K562 (cell line): Measurements from ENCODE around the gene IRF8. TPM values are rescaled to one million over a fixed set of nuclear protein-coding genes. Genes with fewer than 3 reads are reported as not detected.

ENCODE experiments used
- ATAC-seq: fragments of 200-7000 bp; cut with Tn5 transposase; 3 replicates; pipeline ENCODE4 v1.9.1; 2020; ENCODE audit warnings: moderate library complexity
- BruUV-seq: library from RNA; stranded (reverse); fragments of 400-500 nt; replicated peaks from 2 replicates; lab custom pipeline; 2021; lab: Mats Ljungman, UMichigan
- CTCF ChIA-PET: fragments of 300-600 bp; formaldehyde crosslinking; extraction: SDS; loops from one replicate; lab custom pipeline; 2021; ENCODE audit warnings: low intra/inter-chr PET ratio; lab: Yijun Ruan, JAX
- POLR2A ChIA-PET: fragments of 300-600, 350-650 bp; sonication (Branson Sonifier 250); formaldehyde crosslinking; extraction: SDS; loops from one replicate; lab custom pipeline; 2021; ENCODE audit warnings: antibody characterized with exemption, inconsistent platforms; lab: Yijun Ruan, JAX
- DNase-seq, 4 experiments: peaks; one replicate each; pipeline versions ENCODE4 v3.0.0 to v3.0.0-alpha.2; 2011 to 2018; ENCODE audit warnings: low spot score in 3 of 4, mixed read lengths in 3 of 4; ENCODE audit errors: extremely low read depth in 1 of 4
- FAIRE-seq: peaks from 2 replicates; lab custom pipeline; 2011; peaks lifted over from hg19 to GRCh38; lab: Jason Lieb, UNC
- H2AFZ ChIP-seq: 2 replicates; pipeline ENCODE4 v1.6.0; 2011; ENCODE audit warnings: low read depth, low read length, control low read depth, inconsistent platforms
- H3K27ac ChIP-seq: fragments of 200-600 bp; 3 replicates; pipeline ENCODE4 v1.8.0; 2011; ENCODE audit warnings: low read depth, mild to moderate bottlenecking, control low read depth, inconsistent platforms, low read length, moderate library complexity, mixed read lengths; ENCODE audit errors: extremely low read depth
- H3K27me3 ChIP-seq, 2 experiments: fragments of 300-600 bp in 1 of 2; 2 replicates in 1 of 2; 3 replicates in 1 of 2; pipeline versions ENCODE4 v1.6.0 to v1.8.0; 2011; ENCODE audit warnings: inconsistent platforms in 2 of 2, low read length in 2 of 2, mild to moderate bottlenecking in 1 of 2, mixed read lengths in 1 of 2, moderate library complexity in 1 of 2; ENCODE audit not compliant: control insufficient read depth in 2 of 2, insufficient read depth in 2 of 2
- H3K36me3 ChIP-seq: fragments of 300-600 bp; 3 replicates; pipeline ENCODE4 v1.8.0; 2011; ENCODE audit warnings: mild to moderate bottlenecking, low read length, inconsistent platforms; ENCODE audit not compliant: control insufficient read depth, insufficient read depth
- H3K4me1 ChIP-seq, 2 experiments: fragments of 200-600 bp in 1 of 2; replicated peaks in 1 of 2; 2 replicates in 1 of 2; 3 replicates in 1 of 2; pipeline versions ENCODE4 v1.5.1 to v1.8.0; 2011; ENCODE audit warnings: inconsistent platforms in 2 of 2, low read length in 2 of 2, mild to moderate bottlenecking in 1 of 2, mixed read lengths in 1 of 2, moderate library complexity in 1 of 2; ENCODE audit not compliant: control insufficient read depth in 2 of 2, insufficient read depth in 2 of 2
- H3K4me2 ChIP-seq: 2 replicates; pipeline ENCODE4 v1.6.1; 2011; ENCODE audit warnings: low read length, control low read depth, inconsistent platforms, mixed read lengths; ENCODE audit not compliant: insufficient read depth
- H3K4me3 ChIP-seq: fragments of 200-600 bp; sonication (generic), shearing (Covaris generic); 2 replicates; pipeline ENCODE4 v1.5.1; 2016; ENCODE audit warnings: control low read depth, inconsistent platforms
- H3K79me2 ChIP-seq: fragments of 200-600 bp; 3 replicates; pipeline ENCODE4 v1.8.0; 2011; ENCODE audit warnings: low read length, inconsistent platforms; ENCODE audit not compliant: control insufficient read depth, insufficient read depth
- H3K9ac ChIP-seq, 2 experiments: 2 replicates each; pipeline versions ENCODE4 v1.6.0 to v1.6.1; 2011; ENCODE audit warnings: low read depth in 2 of 2, low read length in 2 of 2, control low read depth in 1 of 2, inconsistent platforms in 1 of 2, mild to moderate bottlenecking in 1 of 2, mixed read lengths in 1 of 2; ENCODE audit not compliant: insufficient read depth in 1 of 2
- H3K9me1 ChIP-seq: one replicate; pipeline ENCODE4 v1.6.0; 2011; ENCODE audit warnings: inconsistent platforms, mild to moderate bottlenecking, low read length, moderate library complexity; ENCODE audit not compliant: control insufficient read depth, insufficient read depth
- H3K9me3 ChIP-seq: replicated peaks from 2 replicates; pipeline ENCODE4 v1.5.1; 2011; ENCODE audit warnings: low read depth, low read length, inconsistent platforms; ENCODE audit not compliant: control insufficient read depth, insufficient read depth
- H4K20me1 ChIP-seq: replicated peaks from 2 replicates; pipeline ENCODE4 v1.6.1; 2011; ENCODE audit warnings: low read length, inconsistent platforms, mixed read lengths; ENCODE audit not compliant: control insufficient read depth, insufficient read depth
- BMI1 ChIP-seq: fragments of 150-350 bp; IDR thresholded peaks from 2 replicates; pipeline ENCODE4 v1.6.1; 2014; ENCODE audit warnings: low read length
- E2F5 ChIP-seq: sonication (generic); formaldehyde crosslinking; IDR thresholded peaks from 2 replicates; pipeline ENCODE4 v1.8.0; 2022; ENCODE audit warnings: mild to moderate bottlenecking, missing genetic modification reagents
- GTF3C2 ChIP-seq: IDR thresholded peaks from 3 replicates; pipeline ENCODE4 v1.6.1; 2011; ENCODE audit warnings: borderline replicate concordance, mild to moderate bottlenecking, moderate library complexity; ENCODE audit not compliant: insufficient read length; ENCODE audit errors: extremely low read depth
- YY1 ChIP-seq, 3 experiments: IDR thresholded peaks; 2 replicates each; pipeline ENCODE4 v1.6.1; 2011; ENCODE audit warnings: low read length in 2 of 3, mild to moderate bottlenecking in 2 of 3, moderate library complexity in 2 of 3, borderline replicate concordance in 1 of 3, control low read depth in 1 of 3, low read depth in 1 of 3; ENCODE audit not compliant: insufficient read depth in 3 of 3, insufficient replicate concordance in 2 of 3, control insufficient read depth in 1 of 3, insufficient read length in 1 of 3; ENCODE audit errors: extremely low read depth in 1 of 3
- ZNF274 ChIP-seq: IDR thresholded peaks from 2 replicates; pipeline ENCODE4 v1.6.1; 2011; ENCODE audit warnings: low read depth, mild to moderate bottlenecking, low read length, moderate library complexity, borderline replicate concordance
- ZNF318 ChIP-seq, 2 experiments: fragments of 450-650 bp; IDR thresholded peaks; 2 replicates each; pipeline ENCODE4 v1.6.1; 2016; ENCODE audit warnings: mild to moderate bottlenecking in 2 of 2, borderline replicate concordance in 1 of 2, low read depth in 1 of 2, moderate library complexity in 1 of 2
- ZNF780A ChIP-seq: fragments of 250-450 bp; sonication (Bioruptor Pico); IDR thresholded peaks from 2 replicates; pipeline ENCODE4 v1.5.0; 2021; ENCODE audit warnings: mild to moderate bottlenecking
- WGBS: fragments of 100-300 bp; shearing (Covaris generic); methylation state at CpG from one replicate; pipeline ENCODE4 v1.1.6; 2016; ENCODE audit warnings: low coverage, mixed read lengths; ENCODE audit not compliant: insufficient coverage; ENCODE audit errors: missing lambda C conversion rate; 5-methylcytosine and 5-hydroxymethylcytosine counted together
- in situ Hi-C: fragments of 300-500 bp; cut with MboI; formaldehyde crosslinking; loops from 4 replicates; pipeline ENCODE4 v1.15.0; 2018; ENCODE audit warnings: inconsistent platforms, mixed read lengths
- intact Hi-C: fragments of 100-400 bp; cut with micrococcal nuclease; formaldehyde crosslinking; loops from 2 replicates; pipeline ENCODE4 v1.14.2; 2022
- polyA plus RNA-seq, 8 experiments: library from polyadenylated mRNA; depleted of rRNA in 4 of 8; stranded (reverse) in 5 of 8; unstranded in 3 of 8; fragments of >200 nt; fragmentation: Nextera tagmentation in 2 of 8; fragmentation: Illumina TruSeq in 1 of 8; extraction: Ambion mirVana in 2 of 8; extraction: Trizol in 1 of 8; gene quantifications; 2 replicates each; pipeline versions ENCODE4 v1.2.1 to v1.2.3, GENCODE V29; 2011 to 2014; ENCODE audit warnings: inconsistent platforms in 1 of 8, missing spikeins in 1 of 8
- total RNA-seq, 7 experiments: library from RNA; depleted of rRNA in 6 of 7; stranded (reverse); fragments of >200 nt in 6 of 7; fragmentation: Illumina TruSeq in 2 of 7; extraction: Trizol in 2 of 7; gene quantifications; 2 replicates each; pipeline versions ENCODE4 v1.2.1 to v1.2.3, GENCODE V29; 2011 to 2021; ENCODE audit warnings: low replicate concordance in 1 of 7

The IRF8 gene
- total and polyA plus RNA-seq, 9 of the 15 experiments (the other 6 are each of a cell fraction or from before 2014, with no cell fraction given): 0.01 to 0.98 TPM; not detected in 7

GRCh38 chr16:85849388-85849787 lies 49.6 kb upstream of the IRF8 start:
- Histone ChIP-seq H3K4me2 (no peak overlapping the region), H3K4me1 (peaks cover 0 to 17% of the 10 kb centered on the region in 2 experiments; a peak in 3 of 5 replicates), H3K9me1 (no peaks in the 10 kb centered on the region), H3K79me2 (no peaks in the 10 kb centered on the region), H3K36me3 (no peaks in the 10 kb centered on the region), H3K27ac (no peak overlapping the region), H3K9me3 (no peaks in the 10 kb centered on the region), H3K9ac (no peak overlapping the region), H2AFZ (no peak overlapping the region), H4K20me1 (peaks cover 3% of the 10 kb centered on the region; the same call in 1 of the 2 replicates), H3K27me3 (peaks cover 38 to 70% of the 10 kb centered on the region in 2 experiments), H3K4me3 (no peak overlapping the region)
- no TSS peak for BruUV-seq
- in situ Hi-C loops (no loop called here), intact Hi-C loops (no loop called here)
- no peak for ATAC-seq
- POLR2A ChIA-PET: interaction anchor here (1.2 kb wide), 2 partner anchors 12 to 55 kb away, joined by 5 read pairs; no protein-coding TSS in a partner anchor
- FAIRE-seq: no peak
- DNase-seq: no peak
- whole genome bisulfite sequencing: 0% methylated on average over 8 of the region's 8 CpGs
- CTCF ChIA-PET: no interaction called here
- TF ChIP-seq ZNF780A (CRISPR knock-in tag): no peak
- no peak for TF ChIP-seq BMI1
- no peak for TF ChIP-seq GTF3C2
- TF ChIP-seq YY1 (IDR thresholded peaks at IDR 0.05; ENCODE audit: borderline replicate concordance in 1 of 3, control insufficient read depth in 1 of 3, extremely low read depth in 1 of 3, insufficient read depth in 3 of 3, insufficient read length in 1 of 3, insufficient replicate concordance in 2 of 3, low read depth in 1 of 3, low read length in 2 of 3): no peak
- TF ChIP-seq E2F5 (CRISPR knock-in tag): no peak
- no peak for TF ChIP-seq ZNF274
- no peak for TF ChIP-seq ZNF318 (IDR thresholded peaks at IDR 0.05; ENCODE audit: borderline replicate concordance in 1 of 2, low read depth in 1 of 2)
